SK-N-SH treated with all-trans-retinoic acid at 6 μM for 48 hours (cell line): ENCODE data around the gene ETS1.
A peak's percentile ranks its signal among the peaks of the same experiment; 100 is the strongest.

Experiments
- ATAC-seq: fragments of 200-7000 bp; cut with Tn5 transposase; 3 replicates; pipeline ENCODE4 v1.9.1; 2020; ENCODE audit warnings: mild to moderate bottlenecking, moderate library complexity
- ARNTL ChIP-seq: fragments of 450-650 bp; formaldehyde crosslinking; IDR thresholded peaks from 2 replicates; pipeline ENCODE4 v1.5.0; 2020; ENCODE audit warnings: low read depth, mild to moderate bottlenecking, moderate library complexity, borderline replicate concordance
- BACH2 ChIP-seq: fragments of 250-450 bp; sonication (Bioruptor Pico); IDR thresholded peaks from 2 replicates; pipeline ENCODE4 v1.9.0; 2021; ENCODE audit warnings: mild to moderate bottlenecking, borderline replicate concordance
- CSDC2 ChIP-seq: fragments of 250-450 bp; sonication (Bioruptor Pico); IDR thresholded peaks from 2 replicates; pipeline ENCODE4 v1.5.0; 2020; ENCODE audit warnings: mild to moderate bottlenecking, moderate library complexity
- ESRRG ChIP-seq: fragments of 250-450 bp; sonication (Bioruptor Pico); IDR thresholded peaks from 2 replicates; pipeline ENCODE4 v1.6.1; 2021; ENCODE audit warnings: mild to moderate bottlenecking
- GLIS3 ChIP-seq: fragments of 250-450 bp; sonication (Bioruptor Pico); IDR thresholded peaks from 2 replicates; pipeline ENCODE4 v1.5.0; 2020; ENCODE audit warnings: mild to moderate bottlenecking, moderate library complexity
- ISL1 ChIP-seq: fragments of 250-450 bp; sonication (Bioruptor Pico); IDR thresholded peaks from 2 replicates; pipeline ENCODE4 v2.1.2; 2022; ENCODE audit warnings: mild to moderate bottlenecking, moderate library complexity
- OSR1 ChIP-seq: fragments of 250-450 bp; sonication (Bioruptor Pico); IDR thresholded peaks from 2 replicates; pipeline ENCODE4 v1.8.0; 2022; ENCODE audit warnings: moderate library complexity, mild to moderate bottlenecking, inconsistent platforms
- PPARA ChIP-seq: fragments of 250-450 bp; sonication (Bioruptor Pico); IDR thresholded peaks from 2 replicates; pipeline ENCODE4 v1.5.0; 2020; ENCODE audit warnings: mild to moderate bottlenecking, borderline replicate concordance
- RARB ChIP-seq: fragments of 250-450 bp; sonication (Bioruptor Pico); IDR thresholded peaks from 2 replicates; pipeline ENCODE4 v1.8.0; 2021; ENCODE audit warnings: mild to moderate bottlenecking, moderate library complexity
- SNAI2 ChIP-seq: fragments of 250-450 bp; sonication (Bioruptor Pico); IDR thresholded peaks from 2 replicates; pipeline ENCODE4 v1.5.0; 2020; ENCODE audit warnings: mild to moderate bottlenecking, moderate library complexity
- TCF4 ChIP-seq: fragments of 250-450 bp; sonication (Bioruptor Pico); IDR thresholded peaks from 2 replicates; pipeline ENCODE4 v1.8.0; 2021; ENCODE audit warnings: mild to moderate bottlenecking, moderate library complexity, borderline replicate concordance
- TOX ChIP-seq: fragments of 250-450 bp; sonication (Bioruptor Pico); IDR thresholded peaks from 2 replicates; pipeline ENCODE4 v1.8.0; 2021; ENCODE audit warnings: mild to moderate bottlenecking, moderate library complexity, borderline replicate concordance
- ZC3H10 ChIP-seq: fragments of 250-450 bp; sonication (Bioruptor Pico); IDR thresholded peaks from 2 replicates; pipeline ENCODE4 v1.5.1; 2021; ENCODE audit warnings: mild to moderate bottlenecking, moderate library complexity
- ZFP3 ChIP-seq: fragments of 250-450 bp; sonication (Bioruptor Pico); IDR thresholded peaks from 2 replicates; pipeline ENCODE4 v1.5.0; 2020; ENCODE audit warnings: mild to moderate bottlenecking, moderate library complexity
- ZFP30 ChIP-seq: fragments of 450-650 bp; formaldehyde crosslinking; IDR thresholded peaks from 2 replicates; pipeline ENCODE4 v1.5.0; 2022; ENCODE audit warnings: mild to moderate bottlenecking, moderate library complexity
- ZNF565 ChIP-seq: fragments of 450-650 bp; formaldehyde crosslinking; conservative IDR thresholded peaks from 2 replicates; pipeline ENCODE4 v1.5.0; 2020; ENCODE audit warnings: low read depth, mild to moderate bottlenecking, moderate library complexity
- ZNF70 ChIP-seq: fragments of 450-650 bp; formaldehyde crosslinking; IDR thresholded peaks from 2 replicates; pipeline ENCODE4 v1.5.0; 2020; ENCODE audit warnings: mild to moderate bottlenecking, moderate library complexity
- ZNF8 ChIP-seq: fragments of 450-650 bp; formaldehyde crosslinking; IDR thresholded peaks from 2 replicates; pipeline ENCODE4 v1.5.0; 2020; ENCODE audit warnings: mild to moderate bottlenecking, moderate library complexity
- TF ChIP-seq, protein P1 (sequence below): fragments of 250-450 bp; sonication (Bioruptor Pico); IDR thresholded peaks from 2 replicates; pipeline ENCODE4 v1.8.0; 2020; ENCODE audit warnings: mild to moderate bottlenecking, moderate library complexity, borderline replicate concordance
- TF ChIP-seq, protein P2 (sequence below): fragments of 250-450 bp; sonication (Bioruptor Pico); IDR thresholded peaks from 2 replicates; pipeline ENCODE4 v1.5.1; 2021; ENCODE audit warnings: mild to moderate bottlenecking, moderate library complexity
- TF ChIP-seq, protein P3 (sequence below): fragments of 250-450 bp; sonication (Bioruptor Pico); IDR thresholded peaks from 2 replicates; pipeline ENCODE4 v1.5.1; 2020; ENCODE audit warnings: low read depth, mild to moderate bottlenecking, moderate library complexity
- TF ChIP-seq, protein P4 (sequence below): fragments of 250-450 bp; sonication (Bioruptor Pico); IDR thresholded peaks from 2 replicates; pipeline ENCODE4 v1.8.0; 2021; ENCODE audit warnings: low read depth, mild to moderate bottlenecking, moderate library complexity, borderline replicate concordance

Gene ETS1

DNA sequence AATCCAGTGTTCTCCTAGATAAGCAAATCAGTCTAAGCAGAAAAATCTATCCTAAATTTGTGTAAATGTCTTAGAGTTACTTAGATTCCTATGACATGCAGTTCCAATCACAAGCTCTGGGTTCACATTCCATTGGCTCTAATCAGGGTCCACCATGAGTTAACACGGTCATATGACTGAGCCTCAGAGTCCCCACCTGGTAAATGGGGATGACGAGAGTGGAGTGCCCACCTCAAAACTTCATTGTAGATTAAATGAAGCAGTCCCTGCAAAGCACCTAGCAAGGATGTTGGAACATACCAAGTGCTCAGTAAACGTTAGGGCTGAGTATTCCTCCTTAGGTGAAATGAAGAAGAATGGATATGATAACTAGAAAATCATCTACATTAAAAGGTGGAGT is 3.1 kb downstream of the ETS1 start:
- TF ChIP-seq ZNF70 (CRISPR knock-in tag) (no peak), OSR1 (CRISPR knock-in tag) (no peak), GLIS3 (CRISPR knock-in tag) (no peak), RARB (CRISPR knock-in tag) (no peak), ZNF565 (CRISPR knock-in tag) (no peak), ZFP30 (no peak), TOX (CRISPR knock-in tag) (no peak), ZFP3 (no peak), ZNF8 (CRISPR knock-in tag) (no peak), PPARA (CRISPR knock-in tag) (no peak), TCF4 (CRISPR knock-in tag) (no peak), ESRRG (CRISPR knock-in tag) (no peak), SNAI2 (CRISPR knock-in tag) (no peak)
- TF ChIP-seq, protein P1, sequence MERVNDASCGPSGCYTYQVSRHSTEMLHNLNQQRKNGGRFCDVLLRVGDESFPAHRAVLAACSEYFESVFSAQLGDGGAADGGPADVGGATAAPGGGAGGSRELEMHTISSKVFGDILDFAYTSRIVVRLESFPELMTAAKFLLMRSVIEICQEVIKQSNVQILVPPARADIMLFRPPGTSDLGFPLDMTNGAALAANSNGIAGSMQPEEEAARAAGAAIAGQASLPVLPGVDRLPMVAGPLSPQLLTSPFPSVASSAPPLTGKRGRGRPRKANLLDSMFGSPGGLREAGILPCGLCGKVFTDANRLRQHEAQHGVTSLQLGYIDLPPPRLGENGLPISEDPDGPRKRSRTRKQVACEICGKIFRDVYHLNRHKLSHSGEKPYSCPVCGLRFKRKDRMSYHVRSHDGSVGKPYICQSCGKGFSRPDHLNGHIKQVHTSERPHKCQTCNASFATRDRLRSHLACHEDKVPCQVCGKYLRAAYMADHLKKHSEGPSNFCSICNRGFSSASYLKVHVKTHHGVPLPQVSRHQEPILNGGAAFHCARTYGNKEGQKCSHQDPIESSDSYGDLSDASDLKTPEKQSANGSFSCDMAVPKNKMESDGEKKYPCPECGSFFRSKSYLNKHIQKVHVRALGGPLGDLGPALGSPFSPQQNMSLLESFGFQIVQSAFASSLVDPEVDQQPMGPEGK (CRISPR knock-in tag): no peak
- TF ChIP-seq, protein P2, sequence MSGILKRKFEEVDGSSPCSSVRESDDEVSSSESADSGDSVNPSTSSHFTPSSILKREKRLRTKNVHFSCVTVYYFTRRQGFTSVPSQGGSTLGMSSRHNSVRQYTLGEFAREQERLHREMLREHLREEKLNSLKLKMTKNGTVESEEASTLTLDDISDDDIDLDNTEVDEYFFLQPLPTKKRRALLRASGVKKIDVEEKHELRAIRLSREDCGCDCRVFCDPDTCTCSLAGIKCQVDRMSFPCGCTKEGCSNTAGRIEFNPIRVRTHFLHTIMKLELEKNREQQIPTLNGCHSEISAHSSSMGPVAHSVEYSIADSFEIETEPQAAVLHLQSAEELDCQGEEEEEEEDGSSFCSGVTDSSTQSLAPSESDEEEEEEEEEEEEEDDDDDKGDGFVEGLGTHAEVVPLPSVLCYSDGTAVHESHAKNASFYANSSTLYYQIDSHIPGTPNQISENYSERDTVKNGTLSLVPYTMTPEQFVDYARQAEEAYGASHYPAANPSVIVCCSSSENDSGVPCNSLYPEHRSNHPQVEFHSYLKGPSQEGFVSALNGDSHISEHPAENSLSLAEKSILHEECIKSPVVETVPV (CRISPR knock-in tag): no peak
- TF ChIP-seq, protein P3, sequence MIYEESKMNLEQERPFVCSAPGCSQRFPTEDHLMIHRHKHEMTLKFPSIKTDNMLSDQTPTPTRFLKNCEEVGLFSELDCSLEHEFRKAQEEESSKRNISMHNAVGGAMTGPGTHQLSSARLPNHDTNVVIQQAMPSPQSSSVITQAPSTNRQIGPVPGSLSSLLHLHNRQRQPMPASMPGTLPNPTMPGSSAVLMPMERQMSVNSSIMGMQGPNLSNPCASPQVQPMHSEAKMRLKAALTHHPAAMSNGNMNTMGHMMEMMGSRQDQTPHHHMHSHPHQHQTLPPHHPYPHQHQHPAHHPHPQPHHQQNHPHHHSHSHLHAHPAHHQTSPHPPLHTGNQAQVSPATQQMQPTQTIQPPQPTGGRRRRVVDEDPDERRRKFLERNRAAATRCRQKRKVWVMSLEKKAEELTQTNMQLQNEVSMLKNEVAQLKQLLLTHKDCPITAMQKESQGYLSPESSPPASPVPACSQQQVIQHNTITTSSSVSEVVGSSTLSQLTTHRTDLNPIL (CRISPR knock-in tag): no peak
- TF ChIP-seq, protein P4, sequence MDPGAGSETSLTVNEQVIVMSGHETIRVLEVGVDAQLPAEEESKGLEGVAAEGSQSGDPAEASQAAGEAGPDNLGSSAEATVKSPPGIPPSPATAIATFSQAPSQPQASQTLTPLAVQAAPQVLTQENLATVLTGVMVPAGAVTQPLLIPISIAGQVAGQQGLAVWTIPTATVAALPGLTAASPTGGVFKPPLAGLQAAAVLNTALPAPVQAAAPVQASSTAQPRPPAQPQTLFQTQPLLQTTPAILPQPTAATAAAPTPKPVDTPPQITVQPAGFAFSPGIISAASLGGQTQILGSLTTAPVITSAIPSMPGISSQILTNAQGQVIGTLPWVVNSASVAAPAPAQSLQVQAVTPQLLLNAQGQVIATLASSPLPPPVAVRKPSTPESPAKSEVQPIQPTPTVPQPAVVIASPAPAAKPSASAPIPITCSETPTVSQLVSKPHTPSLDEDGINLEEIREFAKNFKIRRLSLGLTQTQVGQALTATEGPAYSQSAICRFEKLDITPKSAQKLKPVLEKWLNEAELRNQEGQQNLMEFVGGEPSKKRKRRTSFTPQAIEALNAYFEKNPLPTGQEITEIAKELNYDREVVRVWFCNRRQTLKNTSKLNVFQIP (CRISPR knock-in tag): no peak
- ATAC-seq: no peak

DNA sequence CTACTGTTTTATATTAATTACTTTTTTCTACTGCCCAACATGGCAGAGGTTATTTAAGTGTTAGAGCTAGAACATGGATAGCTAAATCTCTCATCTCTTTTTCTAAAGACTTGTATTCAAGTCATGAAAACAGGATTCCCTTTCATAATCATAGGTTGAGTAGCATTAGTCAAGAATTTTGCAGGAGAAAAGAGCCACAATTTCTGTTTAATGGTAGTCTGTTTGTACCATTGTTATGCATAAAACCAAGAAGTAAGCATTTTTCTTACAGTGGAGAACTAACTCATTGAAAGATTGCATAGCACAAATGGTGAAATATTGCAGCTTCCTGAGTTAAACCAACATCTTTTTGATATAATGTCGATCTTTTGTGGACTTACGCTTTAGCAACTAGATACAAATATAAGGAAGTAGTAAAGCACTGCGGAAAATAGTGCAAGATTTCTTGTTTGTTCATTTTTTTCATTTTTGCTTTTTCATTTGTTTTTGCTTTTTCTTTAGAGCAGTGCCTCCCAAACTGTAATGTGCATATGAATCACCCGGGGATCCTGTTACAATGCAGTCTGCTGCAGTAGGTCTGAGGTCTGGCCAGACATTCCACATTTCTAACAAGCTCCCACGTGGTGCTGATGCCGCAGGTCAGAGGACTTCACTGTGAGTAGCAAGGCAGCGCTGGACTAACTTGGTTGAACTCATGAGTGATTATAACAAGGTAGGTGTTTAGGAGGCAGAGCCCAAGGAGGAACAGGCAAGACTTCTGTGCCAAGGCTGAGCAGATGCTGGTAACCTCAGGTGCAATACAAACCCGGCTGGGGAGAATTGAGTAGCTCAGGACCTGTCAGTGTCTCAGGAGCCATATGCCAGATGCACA is 4.6 kb downstream of the ETS1 start:
- peak; percentile 100 for ATAC-seq
- no peak for TF ChIP-seq ZNF8 (CRISPR knock-in tag)
- TF ChIP-seq OSR1 (CRISPR knock-in tag): no peak
- no peak for TF ChIP-seq ISL1 (CRISPR knock-in tag)
- no peak for TF ChIP-seq ZFP30
- no peak for TF ChIP-seq ZFP3
- TF ChIP-seq ZNF70 (CRISPR knock-in tag): no peak
- TF ChIP-seq CSDC2 (CRISPR knock-in tag): no peak
- no peak for TF ChIP-seq ARNTL (CRISPR knock-in tag)
- no peak for TF ChIP-seq ZC3H10 (CRISPR knock-in tag)
- no peak for TF ChIP-seq TOX (CRISPR knock-in tag)

DNA sequence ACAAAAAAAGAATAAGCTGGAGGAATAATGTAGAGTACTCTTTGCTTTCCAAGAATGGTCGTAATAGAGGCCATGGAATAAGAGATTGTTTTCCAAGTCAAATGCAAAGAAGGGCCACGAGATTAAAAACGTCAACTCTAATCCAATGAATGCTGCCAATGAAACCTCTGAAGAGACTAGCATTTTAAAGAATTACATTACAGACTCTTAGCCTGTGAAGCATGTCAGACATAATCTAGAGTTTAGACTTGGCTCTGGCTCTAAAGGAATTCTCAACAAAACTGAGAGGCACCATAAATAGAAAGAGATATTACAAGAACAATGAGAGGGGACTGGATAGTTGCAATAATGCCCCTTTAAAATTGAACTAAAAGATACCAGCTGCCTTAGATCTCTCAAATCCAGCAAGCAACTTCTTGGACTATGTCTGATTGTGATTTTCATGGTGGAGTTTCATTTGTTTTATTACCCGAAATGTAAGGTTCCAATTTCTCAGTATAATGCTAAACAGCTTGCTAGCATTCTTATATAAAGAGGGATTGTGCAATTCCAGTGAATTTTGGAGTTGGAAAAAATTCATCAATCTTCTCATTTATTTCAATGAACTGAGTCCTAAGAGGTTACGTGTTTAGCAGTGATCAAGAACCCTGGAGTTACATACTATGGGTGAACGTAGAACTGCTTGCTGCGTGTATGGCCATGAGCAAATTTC is 5.6 kb downstream of the ETS1 start:
- no peak for TF ChIP-seq ARNTL (CRISPR knock-in tag)
- TF ChIP-seq RARB (CRISPR knock-in tag): no peak
- TF ChIP-seq ZFP30: no peak
- no peak for ATAC-seq

DNA sequence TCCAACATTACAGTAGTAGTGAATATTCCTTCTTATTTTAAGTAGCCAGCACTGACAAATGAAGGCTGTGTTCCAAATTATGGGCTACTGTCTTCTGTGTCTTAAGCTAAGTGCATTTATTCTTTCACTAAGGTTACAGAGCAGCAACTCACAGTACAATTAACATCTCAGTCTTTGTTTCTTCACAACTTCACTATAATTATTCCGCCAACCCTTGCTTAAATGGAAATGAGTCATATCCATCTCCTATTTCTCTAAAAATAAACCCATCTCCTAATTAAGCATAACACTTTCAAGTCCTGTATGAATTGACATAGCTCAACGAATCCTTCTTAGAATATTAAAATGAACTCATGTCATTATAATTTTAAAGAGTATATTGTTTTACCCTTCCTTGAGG is 6.7 kb downstream of the ETS1 start:
- TF ChIP-seq ARNTL (CRISPR knock-in tag) (no peak), TCF4 (CRISPR knock-in tag) (no peak), RARB (CRISPR knock-in tag) (no peak), SNAI2 (CRISPR knock-in tag) (no peak), BACH2 (CRISPR knock-in tag) (no peak), OSR1 (CRISPR knock-in tag) (no peak), ZC3H10 (CRISPR knock-in tag) (no peak), ISL1 (CRISPR knock-in tag) (no peak), ZNF565 (CRISPR knock-in tag) (no peak)
- TF ChIP-seq, protein P1 (CRISPR knock-in tag): no peak
- TF ChIP-seq, protein P2 (CRISPR knock-in tag): no peak
- no peak for ATAC-seq
